HG03378 (cell line): ENCODE data around the gene C11orf21.
"Not testable (repeated sequence)": the region's sequence is repeated elsewhere in the genome, so short reads cannot be mapped to it uniquely, and the experiment has no call there.

Source experiments
- ATAC-seq: cut with Tn5 transposase; IDR thresholded peaks from one replicate; pipeline ENCODE4 v1.9.1; 2021; ENCODE audit warnings: mild to moderate bottlenecking, moderate library complexity; ENCODE audit not compliant: unreplicated experiment

Gene C11orf21

GRCh38 chr11:2298131-2298794 is 3.5 kb downstream of the C11orf21 start:
- ATAC-seq: no peak

- no peak for ATAC-seq
Observed at GRCh38 chr11:2297623-2298030, 4.1 kb downstream of the C11orf21 start.

DNA sequence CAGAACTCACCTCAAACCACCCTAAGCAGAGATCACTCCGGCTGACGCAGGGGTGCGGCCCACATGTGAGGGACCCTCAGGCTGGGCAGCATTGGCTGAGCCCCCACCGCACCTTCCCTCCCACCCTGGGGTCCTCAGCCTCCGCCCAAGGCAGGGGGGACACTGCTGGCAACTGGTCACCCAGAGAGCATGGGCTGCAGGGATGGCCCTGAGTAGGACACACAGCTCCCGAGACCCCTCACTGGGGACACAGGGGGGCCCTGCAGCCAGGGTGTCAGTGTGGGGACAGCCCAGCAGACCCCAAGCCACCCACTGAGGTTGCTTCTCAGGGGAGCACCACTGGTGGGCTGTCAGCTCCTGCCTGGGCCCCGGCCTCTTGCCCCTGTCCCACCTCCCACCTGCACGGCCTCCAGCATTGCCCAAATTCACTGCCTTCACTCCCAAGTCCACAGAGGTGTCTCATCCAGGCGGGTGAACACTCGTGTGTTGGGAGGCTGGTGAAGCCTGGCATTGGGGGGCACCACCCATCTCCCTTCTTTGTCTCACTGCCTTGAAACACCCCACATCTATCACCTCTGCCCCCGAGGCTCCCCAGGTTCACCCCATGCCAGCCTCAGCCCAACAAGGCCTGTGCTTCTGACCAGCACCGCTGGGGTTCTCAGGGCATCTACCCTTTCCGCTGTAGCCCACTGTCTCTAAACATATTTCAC is 4.7 kb downstream of the C11orf21 start:
- no peak for ATAC-seq

DNA sequence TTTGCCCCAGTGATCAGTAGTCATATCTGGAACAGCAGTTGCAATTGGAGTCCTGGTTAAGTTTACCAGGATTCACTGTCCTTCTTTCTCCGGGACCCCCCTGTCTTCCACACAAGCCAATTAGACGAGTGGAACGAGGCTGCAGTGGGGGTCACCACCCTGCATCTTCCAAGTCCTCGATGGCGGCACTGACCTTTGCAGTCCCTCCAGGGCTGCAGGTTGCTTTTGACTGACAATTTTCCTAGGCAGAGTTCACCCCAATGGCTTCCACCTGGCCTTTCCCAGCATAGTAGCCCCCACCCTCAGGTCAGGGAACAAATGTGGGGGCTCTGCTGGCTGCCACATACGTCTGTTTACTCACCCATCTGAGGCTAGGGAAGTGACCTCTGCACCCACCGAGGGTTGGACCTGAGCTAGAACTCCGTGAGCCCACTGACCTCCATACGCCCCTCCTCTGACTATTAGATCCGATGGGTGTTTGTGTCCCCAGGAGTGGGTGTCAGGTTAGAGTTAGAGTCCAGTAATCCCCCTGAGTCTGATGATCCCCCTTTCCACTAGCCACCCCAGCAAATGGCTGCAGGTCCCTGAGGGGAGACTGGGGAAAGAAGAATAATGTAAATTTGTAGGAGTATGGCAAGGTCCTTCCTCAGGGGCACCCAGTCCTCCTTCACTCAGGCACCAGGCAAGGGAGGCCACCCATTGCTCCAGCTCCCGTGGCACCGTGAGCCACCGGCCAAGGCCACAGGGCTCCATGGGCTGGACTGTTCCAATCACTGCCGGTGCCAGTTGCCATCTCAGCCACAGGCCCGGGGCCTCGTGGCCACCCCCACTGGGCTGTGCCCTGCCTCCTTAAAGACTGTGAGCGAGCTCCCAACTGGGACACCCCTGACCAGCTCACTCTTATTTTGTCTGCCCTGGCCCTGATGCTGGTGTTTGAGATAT is 5.5 kb downstream of the C11orf21 start:
- ATAC-seq: no peak

DNA sequence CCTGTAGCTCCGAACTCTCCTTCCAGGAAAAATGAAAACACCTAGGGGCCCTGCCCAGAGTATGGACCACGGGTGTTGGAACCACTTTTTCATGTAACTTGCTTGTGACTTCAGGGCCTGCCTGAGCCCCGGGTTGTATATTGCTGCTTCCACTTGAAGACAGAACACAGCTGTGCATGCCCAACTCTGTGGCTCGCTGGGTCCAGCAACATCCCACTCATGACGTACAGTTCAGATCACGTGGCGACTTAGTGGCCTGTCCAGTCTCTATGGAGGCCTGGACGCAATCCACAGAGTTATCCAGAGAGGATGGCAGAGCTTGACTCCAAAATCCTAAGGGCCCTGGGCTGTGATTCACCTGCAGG is 6.8 kb downstream of the C11orf21 start:
- no peak for ATAC-seq

DNA sequence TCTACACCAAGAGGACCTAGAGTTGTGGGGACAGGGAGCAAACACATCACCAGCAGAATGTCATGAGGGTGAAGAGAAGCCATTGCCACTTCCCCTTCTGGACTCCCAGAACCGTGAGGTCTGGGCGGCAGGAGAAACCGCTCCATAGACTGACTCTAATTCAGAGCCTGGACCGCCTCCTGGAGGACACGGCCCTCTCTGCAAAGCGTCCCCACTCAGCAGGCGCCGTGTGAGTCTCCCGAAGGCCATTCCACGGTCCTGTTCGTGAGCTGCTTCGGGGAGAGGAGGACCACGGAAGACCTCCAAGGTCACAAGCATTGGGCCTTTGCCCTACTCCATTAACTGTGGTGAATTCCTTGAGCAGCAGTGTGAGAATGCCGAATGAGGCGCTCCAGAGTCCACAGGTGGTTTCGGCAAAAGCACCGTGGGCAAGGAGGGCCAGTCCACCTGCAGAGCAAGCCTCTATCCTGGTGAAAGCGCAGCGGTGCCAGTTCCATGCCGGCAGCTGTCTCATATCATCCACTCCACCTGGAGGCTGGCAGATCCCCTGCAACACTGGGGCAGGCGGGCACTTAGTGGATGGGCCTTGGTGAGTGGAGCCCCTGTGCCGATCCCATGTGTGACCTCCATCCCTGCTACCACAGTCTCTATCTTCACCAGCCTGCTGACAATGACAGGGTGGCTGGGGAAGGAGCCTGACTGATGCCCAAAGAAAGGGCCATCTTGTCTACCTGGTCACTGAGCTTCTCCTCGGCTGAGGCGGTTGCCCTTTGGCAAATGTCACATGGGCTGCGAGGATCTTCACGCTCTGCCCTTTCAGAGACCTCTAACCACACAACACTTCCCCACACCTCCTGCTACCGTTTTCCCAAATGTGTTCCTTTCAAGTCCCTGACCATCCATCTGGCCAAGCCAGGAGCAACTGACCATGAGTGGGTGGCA is 7.5 kb downstream of the C11orf21 start:
- ATAC-seq: no peak

- no peak for ATAC-seq
Observed at GRCh38 chr11:2293531-2293971, 8.2 kb downstream of the C11orf21 start.

DNA sequence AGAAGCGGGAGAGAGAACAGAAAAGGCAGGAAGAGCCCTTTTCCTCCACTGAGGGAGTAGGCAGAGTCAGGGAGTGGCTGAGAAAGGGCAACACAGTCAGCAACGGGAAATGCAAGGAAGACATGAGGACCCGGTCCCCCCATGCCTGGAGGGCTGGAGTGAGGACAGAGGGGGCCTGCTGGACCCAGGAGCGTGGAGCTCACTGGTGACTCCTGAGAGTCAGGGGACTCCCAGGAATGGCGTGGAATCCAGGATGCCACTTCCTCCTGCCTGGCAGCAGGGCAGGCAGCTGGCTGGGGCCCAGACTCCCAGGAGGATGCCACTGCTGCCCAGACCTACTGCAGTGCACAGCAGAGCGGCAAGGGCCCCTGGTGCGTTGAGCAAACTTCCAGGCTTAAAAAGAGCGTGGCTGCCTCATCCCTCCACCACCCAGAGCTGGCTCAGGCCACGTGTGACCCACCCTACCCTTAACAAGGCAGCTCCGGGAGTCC is 11.3 kb downstream of the C11orf21 start:
- no peak for ATAC-seq

DNA sequence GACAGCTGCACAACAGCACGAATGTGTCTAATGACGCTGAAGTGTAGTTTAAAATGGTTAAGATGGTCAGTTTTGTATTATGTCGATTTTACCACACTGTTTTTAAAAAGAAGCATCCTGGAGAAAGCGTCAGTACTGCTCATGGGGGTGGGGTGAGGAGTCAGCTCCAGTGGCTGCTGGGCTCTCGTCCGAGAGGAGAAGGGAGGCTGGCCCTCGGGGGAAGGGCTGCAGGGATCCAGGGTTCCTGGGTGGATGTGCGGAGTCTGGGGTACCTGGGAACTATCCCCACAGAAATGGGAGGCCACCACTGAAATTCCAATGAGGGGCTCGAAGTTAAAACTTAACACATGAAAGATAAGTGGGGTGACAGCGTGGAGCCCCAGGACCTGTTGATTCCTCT is 11.9 kb downstream of the C11orf21 start:
- ATAC-seq: no peak

- no peak for ATAC-seq
Observed at GRCh38 chr11:2289350-2289749, 12.4 kb downstream of the C11orf21 start.

DNA sequence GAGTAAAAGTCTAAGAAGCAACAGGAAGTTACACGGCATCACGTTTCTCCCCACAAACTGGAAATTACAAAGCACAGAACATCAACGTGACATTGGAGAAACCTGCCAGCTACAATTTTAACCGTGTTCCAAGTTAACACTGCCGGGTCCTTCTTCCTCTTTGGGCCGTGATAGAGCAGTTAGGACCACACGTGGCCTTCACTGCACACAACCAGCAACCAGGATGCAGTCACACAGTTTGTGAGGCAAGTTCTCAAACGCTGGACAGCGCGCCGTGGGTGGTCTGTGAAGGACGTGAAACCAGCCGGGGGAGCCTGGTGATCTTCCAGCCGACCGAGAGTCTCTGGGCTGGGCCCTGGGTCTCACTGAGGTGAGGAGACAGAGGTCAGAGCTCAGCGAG is 14.6 kb downstream of the C11orf21 start:
- no peak for ATAC-seq

GRCh38 chr11:2286350-2286749 is 15.4 kb downstream of the C11orf21 start:
- ATAC-seq: not testable (repeated sequence)

DNA sequence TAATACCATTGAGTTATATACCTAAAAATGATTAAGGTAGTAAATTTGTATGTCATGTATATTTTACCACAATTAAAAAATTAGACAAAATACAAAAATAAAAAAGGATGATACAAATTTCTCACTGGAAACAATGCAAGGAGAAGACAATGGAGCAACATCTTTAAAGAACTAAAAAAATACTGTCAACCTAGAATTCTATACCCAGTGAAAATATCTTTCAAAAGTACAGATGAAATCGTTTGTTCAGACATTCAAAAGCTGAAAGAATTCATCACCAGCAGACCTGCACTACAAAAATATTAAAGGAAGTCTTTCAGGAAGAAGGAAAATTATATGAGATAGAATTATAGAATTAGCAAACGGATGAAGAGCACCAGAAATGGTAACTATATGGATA is 21.5 kb downstream of the C11orf21 start:
- ATAC-seq: no peak

GRCh38 chr11:2277933-2278523 is 23.7 kb downstream of the C11orf21 start:
- ATAC-seq: no peak

DNA sequence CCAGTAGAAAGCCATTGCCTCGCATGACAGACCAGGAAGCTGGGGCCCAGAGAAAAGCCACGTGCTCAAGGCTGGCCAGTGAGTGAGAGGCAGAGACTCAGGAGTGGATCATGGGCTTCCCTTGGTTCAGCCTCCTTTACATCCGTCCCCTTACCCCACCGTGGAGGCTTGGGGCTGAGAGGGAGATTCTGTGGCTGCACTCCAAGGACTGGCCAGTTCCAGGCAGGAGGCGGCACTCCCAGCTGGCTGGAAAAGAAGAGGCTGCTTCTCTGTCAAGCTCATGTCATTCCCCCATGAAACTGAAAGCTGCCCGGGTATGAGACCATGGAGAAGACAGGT is 24.7 kb downstream of the C11orf21 start:
- no peak for ATAC-seq

DNA sequence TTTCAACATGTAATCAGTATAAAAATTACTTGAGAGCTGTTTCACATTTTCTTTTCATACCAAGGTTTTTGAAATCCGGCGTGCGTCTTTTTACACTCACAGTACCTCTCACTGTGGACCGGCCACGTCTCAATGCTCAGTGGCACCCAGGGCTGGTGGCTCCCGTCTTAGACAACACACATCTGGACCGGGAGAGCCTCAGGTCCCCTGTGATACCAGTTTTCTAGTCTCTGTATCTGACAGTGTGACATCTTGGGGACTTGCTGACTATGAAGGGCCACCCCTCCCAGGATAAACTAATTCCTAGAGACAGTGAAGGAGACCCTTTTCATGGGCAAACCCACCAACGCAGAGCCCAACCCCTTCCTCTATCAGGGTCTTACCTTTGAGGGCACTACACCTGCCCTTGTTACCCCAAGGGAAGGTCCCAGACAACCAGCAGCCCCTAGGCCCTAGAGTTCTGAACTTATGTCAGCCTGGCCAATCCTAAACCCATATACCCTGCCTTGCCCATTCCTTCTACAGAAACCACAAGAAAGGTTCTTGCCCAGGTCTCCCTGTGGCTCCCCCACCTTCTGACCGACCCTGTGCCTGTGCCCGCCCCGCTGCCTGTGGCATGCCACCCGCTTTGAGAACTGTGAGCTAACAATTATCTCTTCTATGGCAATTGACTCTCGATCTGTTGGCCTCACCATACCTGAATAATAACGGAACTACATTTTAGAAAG is 25.3 kb downstream of the C11orf21 start:
- ATAC-seq: no peak

GRCh38 chr11:2275334-2276279 is 26.1 kb downstream of the C11orf21 start:
- no peak for ATAC-seq

DNA sequence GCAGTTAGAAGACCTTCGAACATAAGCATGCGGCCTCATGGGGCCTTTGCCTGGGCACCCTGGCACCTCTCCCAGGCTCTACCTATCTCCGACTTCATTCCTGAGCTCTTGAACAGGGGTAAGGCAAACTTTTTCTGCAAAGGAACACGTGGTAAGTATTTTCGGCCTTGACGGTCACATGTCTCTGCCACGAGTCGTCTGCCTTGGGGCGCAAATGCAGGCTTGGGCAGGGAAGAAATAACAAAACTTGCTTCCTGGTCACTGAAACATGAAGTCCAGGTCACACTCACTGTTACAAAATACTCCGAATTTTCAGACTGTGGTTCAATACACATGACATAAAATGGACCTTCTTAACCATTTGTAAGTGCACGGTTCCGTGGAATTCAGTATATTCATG is 27.9 kb downstream of the C11orf21 start:
- ATAC-seq: no peak
